GM12878 (cell line): Measurements from ENCODE around the gene DTWD2. TPM values are rescaled to one million over a fixed set of nuclear protein-coding genes. Genes with fewer than 3 reads are reported as not detected.
A peak's percentile ranks its signal among the peaks of the same experiment; 100 is the strongest.

Experiments
- ATAC-seq: fragments of 200-7000 bp; cut with Tn5 transposase; 3 replicates; pipeline ENCODE4 v1.9.1; 2020; ENCODE audit warnings: mild to moderate bottlenecking, moderate library complexity
- BruUV-seq: library from RNA; stranded (reverse); fragments of 400-500 nt; replicated peaks from 2 replicates; lab custom pipeline; 2021; lab: Mats Ljungman, UMichigan
- CTCF ChIA-PET: fragments of 300-600 bp; sonication (Branson Sonifier 250); formaldehyde crosslinking; extraction: SDS; loops from one replicate; lab custom pipeline; 2021; ENCODE audit warnings: inconsistent platforms; lab: Yijun Ruan, JAX
- POLR2A ChIA-PET: fragments of 350-600 bp; formaldehyde crosslinking; extraction: SDS; loops from one replicate; lab custom pipeline; 2021; ENCODE audit warnings: inconsistent platforms; lab: Charles Lee
- RAD21 ChIA-PET: fragments of 300-600 bp; sonication (Branson Sonifier 250); formaldehyde crosslinking; loops from one replicate; lab custom pipeline; 2023; ENCODE audit warnings: antibody characterized with exemption; ENCODE audit not compliant: unreplicated experiment; lab: Charles Lee
- SMC1A ChIA-PET: fragments of 300-600 bp; sonication (Branson Sonifier 250); formaldehyde crosslinking; loops from one replicate; lab custom pipeline; 2023; ENCODE audit not compliant: unreplicated experiment, uncharacterized antibody; lab: Charles Lee
- DNase-seq: peaks from one replicate; pipeline ENCODE4 v3.0.0-alpha.2; 2011; ENCODE audit warnings: low read depth, low spot score
- FAIRE-seq: peaks from 3 replicates; lab custom pipeline; 2011; peaks lifted over from hg19 to GRCh38; lab: Jason Lieb, UNC
- H2AFZ ChIP-seq: 2 replicates; pipeline ENCODE4 v1.6.0; 2011; ENCODE audit warnings: low read depth, low read length, control low read depth; ENCODE audit not compliant: control insufficient read depth
- H3K27ac ChIP-seq: 2 replicates; pipeline ENCODE4 v1.5.1; 2011; ENCODE audit warnings: control low read depth; ENCODE audit not compliant: control insufficient read depth, insufficient read depth
- H3K27me3 ChIP-seq, 2 experiments: replicated peaks in 1 of 2; 2 replicates each; pipeline versions ENCODE4 v1.6.0 to v1.6.1; 2011; ENCODE audit warnings: low read length in 1 of 2; ENCODE audit not compliant: control insufficient read depth in 2 of 2, insufficient read depth in 2 of 2
- H3K36me3 ChIP-seq, 2 experiments: 2 replicates each; pipeline ENCODE4 v1.5.1; 2011; ENCODE audit warnings: low read length in 1 of 2; ENCODE audit not compliant: control insufficient read depth in 2 of 2, insufficient read depth in 2 of 2
- H3K4me1 ChIP-seq: 2 replicates; pipeline ENCODE4 v1.6.1; 2011; ENCODE audit warnings: mild to moderate bottlenecking, low read length, moderate library complexity, mixed read lengths; ENCODE audit not compliant: control insufficient read depth, insufficient read depth
- H3K4me2 ChIP-seq: 2 replicates; pipeline ENCODE4 v1.6.0; 2011; ENCODE audit warnings: control low read depth; ENCODE audit not compliant: control insufficient read depth, insufficient read depth
- H3K4me3 ChIP-seq: fragments of 200-600 bp; sonication (generic); 2 replicates; pipeline ENCODE4 v1.5.1; 2016
- H3K79me2 ChIP-seq: 2 replicates; pipeline ENCODE4 v1.6.0; 2011; ENCODE audit warnings: low read length; ENCODE audit not compliant: control insufficient read depth, insufficient read depth
- H3K9ac ChIP-seq: 2 replicates; pipeline ENCODE4 v1.8.0; 2011; ENCODE audit warnings: low read length, control low read depth, mixed read lengths; ENCODE audit not compliant: control insufficient read depth, insufficient read depth
- H3K9me3 ChIP-seq: replicated peaks from 3 replicates; pipeline ENCODE4 v1.5.1; 2011; ENCODE audit warnings: mild to moderate bottlenecking, low read length; ENCODE audit not compliant: control insufficient read depth, insufficient read depth
- H4K20me1 ChIP-seq: 2 replicates; pipeline ENCODE4 v1.6.0; 2011; ENCODE audit not compliant: control insufficient read depth, insufficient read depth
- BHLHE40 ChIP-seq, 2 experiments: fragments of 450-650 bp in 1 of 2; IDR thresholded peaks; 2 replicates each; pipeline ENCODE4 v1.6.1; 2011 to 2017; ENCODE audit warnings: low read depth in 2 of 2, borderline replicate concordance in 1 of 2, improper control_type of control experiment in 1 of 2, low read length in 1 of 2, mild to moderate bottlenecking in 1 of 2
- EGR1 ChIP-seq, 2 experiments: IDR thresholded peaks; 1 replicate in 1 of 2; 2 replicates in 1 of 2; pipeline ENCODE4 v1.6.1; 2011 to 2012; ENCODE audit warnings: low read depth in 2 of 2, low read length in 2 of 2, borderline replicate concordance in 1 of 2, mild to moderate bottlenecking in 1 of 2, moderate library complexity in 1 of 2
- ESRRA ChIP-seq: IDR thresholded peaks from 2 replicates; pipeline ENCODE4 v1.6.1; 2012; ENCODE audit warnings: mild to moderate bottlenecking, low read length, improper control_type of control experiment
- FOS ChIP-seq: IDR thresholded peaks from 3 replicates; pipeline ENCODE4 v1.6.1; 2011; ENCODE audit warnings: borderline replicate concordance; ENCODE audit not compliant: insufficient read length; ENCODE audit errors: extremely low read depth
- GATAD2B ChIP-seq: fragments of 450-650 bp; conservative IDR thresholded peaks from 2 replicates; pipeline ENCODE4 v1.6.1; 2017; ENCODE audit warnings: low read depth, mild to moderate bottlenecking, moderate library complexity
- KDM1A ChIP-seq: fragments of 200-600 bp; sonication (generic); IDR thresholded peaks from 2 replicates; pipeline ENCODE4 v1.6.1; 2016; ENCODE audit warnings: borderline replicate concordance
- MTA2 ChIP-seq: fragments of 450-650 bp; IDR thresholded peaks from 2 replicates; pipeline ENCODE4 v1.6.1; 2016; ENCODE audit warnings: low read depth, mild to moderate bottlenecking, moderate library complexity
- NBN ChIP-seq: fragments of 450-650 bp; IDR thresholded peaks from 2 replicates; pipeline ENCODE4 v1.6.1; 2016
- NFIC ChIP-seq: IDR thresholded peaks from 2 replicates; pipeline ENCODE4 v1.6.1; 2012; ENCODE audit warnings: low read depth, mild to moderate bottlenecking, inconsistent platforms, low read length, moderate library complexity
- PAX8 ChIP-seq: fragments of 450-650 bp; IDR thresholded peaks from 2 replicates; pipeline ENCODE4 v1.6.1; 2017; ENCODE audit warnings: mild to moderate bottlenecking, moderate library complexity
- POLR2AphosphoS2 ChIP-seq: IDR thresholded peaks from 2 replicates; pipeline ENCODE4 v1.6.1; 2011; ENCODE audit warnings: low read depth, mild to moderate bottlenecking, low read length, improper control_type of control experiment, moderate library complexity
- RAD21 ChIP-seq: IDR thresholded peaks from 2 replicates; pipeline ENCODE4 v1.6.1; 2011; ENCODE audit warnings: mild to moderate bottlenecking, low read depth, low read length, moderate library complexity; ENCODE audit not compliant: insufficient read depth
- SMC3 ChIP-seq: IDR thresholded peaks from 2 replicates; pipeline ENCODE4 v1.6.1; 2011; ENCODE audit warnings: low read length, improper control_type of control experiment, borderline replicate concordance
- SUZ12 ChIP-seq: fragments of 200-600 bp; sonication (generic); IDR thresholded peaks from one replicate; pipeline ENCODE4 v1.6.1; 2018; ENCODE audit warnings: antibody characterized with exemption, mild to moderate bottlenecking; ENCODE audit not compliant: unreplicated experiment
- YY1 ChIP-seq: IDR thresholded peaks from 2 replicates; pipeline ENCODE4 v1.6.1; 2011; ENCODE audit warnings: low read depth, mild to moderate bottlenecking, low read length
- ZNF622 ChIP-seq: fragments of 450-650 bp; IDR thresholded peaks from 2 replicates; pipeline ENCODE4 v1.6.1; 2017; ENCODE audit warnings: mild to moderate bottlenecking, inconsistent platforms
- WGBS: methylation state at CpG from one replicate; pipeline ENCODE4 v1.1.6; 2016; ENCODE audit warnings: low lambda C conversion rate; ENCODE audit not compliant: insufficient replicate concordance, insufficient coverage; ENCODE audit errors: missing lambda C conversion rate; 5-methylcytosine and 5-hydroxymethylcytosine counted together
- in situ Hi-C: fragments of 300-500 bp; cut with MboI; formaldehyde crosslinking; loops from 9 replicates; pipeline ENCODE4 v1.14.3; 2018; ENCODE audit warnings: mixed read lengths
- intact Hi-C: fragments of 100-400 bp; cut with micrococcal nuclease; formaldehyde crosslinking; loops from one replicate; pipeline ENCODE4 v1.14.2; 2022; ENCODE audit not compliant: unreplicated experiment
- polyA plus RNA-seq, 11 experiments: library from polyadenylated mRNA; depleted of rRNA in 4 of 11; unstranded in 6 of 11; stranded (reverse) in 5 of 11; fragments of >200 nt; fragmentation: Nextera tagmentation in 4 of 11; fragmentation: Illumina TruSeq in 1 of 11; extraction: Ambion mirVana in 4 of 11; extraction: Trizol in 1 of 11; gene quantifications; 1 replicate in 1 of 11; 2 replicates in 10 of 11; pipeline versions ENCODE4 v1.2.1 to v1.2.3, GENCODE V29; 2011 to 2016; ENCODE audit warnings: inconsistent platforms in 2 of 11, missing spikeins in 2 of 11, low read depth in 1 of 11
- total RNA-seq, 4 experiments: library from RNA; depleted of rRNA in 3 of 4; stranded (reverse); fragments of >200 nt in 3 of 4; fragmentation: Illumina TruSeq in 1 of 4; extraction: Trizol in 1 of 4; gene quantifications; 2 replicates each; pipeline versions ENCODE4 v1.2.1 to v1.2.3, GENCODE V29; 2013 to 2021
- TF ChIP-seq, protein P1 (sequence below): IDR thresholded peaks from 2 replicates; pipeline ENCODE4 v1.6.1; 2012; ENCODE audit warnings: low read depth, low read length, improper control_type of control experiment
- TF ChIP-seq, protein P2 (sequence below): IDR thresholded peaks from 2 replicates; pipeline ENCODE4 v1.6.1; 2012; ENCODE audit warnings: low read depth, low read length, improper control_type of control experiment
- TF ChIP-seq, protein P3 (sequence below), 3 experiments: IDR thresholded peaks in 2 of 3; conservative IDR thresholded peaks in 1 of 3; 2 replicates each; pipeline ENCODE4 v1.5.1; 2011; ENCODE audit warnings: low read depth in 3 of 3, low read length in 3 of 3, mild to moderate bottlenecking in 3 of 3, control low read depth in 2 of 3, moderate library complexity in 2 of 3, inconsistent platforms in 1 of 3, mixed read lengths in 1 of 3; ENCODE audit not compliant: control insufficient read depth in 2 of 3, insufficient read depth in 1 of 3; ENCODE audit errors: extremely low read depth in 1 of 3

The DTWD2 gene
- total and polyA plus RNA-seq, 10 of the 15 experiments (the other 5 are each of a cell fraction or from before 2014, with no cell fraction given), result 0.93 to 8.4 (median 5.1) TPM

- CTCF ChIA-PET, result interaction anchor here (1.0 to 3.4 kb wide), 11 partner anchors 10 to 501 kb away, joined by 3 to 25 read pairs (median 5); partner anchors contain the start of gene DTWD2
- POLR2A ChIA-PET, result no interaction called here
- TF ChIP-seq FOS, result no peak
- TF ChIP-seq GATAD2B, result no peak
- no peak for TF ChIP-seq ZNF622
- TF ChIP-seq PAX8, result no peak
- TF ChIP-seq BHLHE40 (IDR thresholded peaks at IDR 0.05; ENCODE audit: borderline replicate concordance in 1 of 2, low read depth in 2 of 2, low read length in 1 of 2), result no peak
- TF ChIP-seq ESRRA, result no peak
- no peak for TF ChIP-seq SUZ12
- TF ChIP-seq KDM1A, result no peak
- peak; percentile 45; the same call in 1 of the 2 replicates for TF ChIP-seq SMC3
- TF ChIP-seq POLR2AphosphoS2, result no peak
- TF ChIP-seq YY1, result no peak
- TF ChIP-seq, protein P1, sequence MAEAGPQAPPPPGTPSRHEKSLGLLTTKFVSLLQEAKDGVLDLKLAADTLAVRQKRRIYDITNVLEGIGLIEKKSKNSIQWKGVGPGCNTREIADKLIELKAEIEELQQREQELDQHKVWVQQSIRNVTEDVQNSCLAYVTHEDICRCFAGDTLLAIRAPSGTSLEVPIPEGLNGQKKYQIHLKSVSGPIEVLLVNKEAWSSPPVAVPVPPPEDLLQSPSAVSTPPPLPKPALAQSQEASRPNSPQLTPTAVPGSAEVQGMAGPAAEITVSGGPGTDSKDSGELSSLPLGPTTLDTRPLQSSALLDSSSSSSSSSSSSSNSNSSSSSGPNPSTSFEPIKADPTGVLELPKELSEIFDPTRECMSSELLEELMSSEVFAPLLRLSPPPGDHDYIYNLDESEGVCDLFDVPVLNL, result no peak
- TF ChIP-seq, protein P2, sequence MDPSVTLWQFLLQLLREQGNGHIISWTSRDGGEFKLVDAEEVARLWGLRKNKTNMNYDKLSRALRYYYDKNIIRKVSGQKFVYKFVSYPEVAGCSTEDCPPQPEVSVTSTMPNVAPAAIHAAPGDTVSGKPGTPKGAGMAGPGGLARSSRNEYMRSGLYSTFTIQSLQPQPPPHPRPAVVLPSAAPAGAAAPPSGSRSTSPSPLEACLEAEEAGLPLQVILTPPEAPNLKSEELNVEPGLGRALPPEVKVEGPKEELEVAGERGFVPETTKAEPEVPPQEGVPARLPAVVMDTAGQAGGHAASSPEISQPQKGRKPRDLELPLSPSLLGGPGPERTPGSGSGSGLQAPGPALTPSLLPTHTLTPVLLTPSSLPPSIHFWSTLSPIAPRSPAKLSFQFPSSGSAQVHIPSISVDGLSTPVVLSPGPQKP, result no peak
- TF ChIP-seq EGR1 (IDR thresholded peaks at IDR 0.05; ENCODE audit: borderline replicate concordance in 1 of 2, low read depth in 2 of 2, low read length in 2 of 2), result no peak
- TF ChIP-seq, protein P3, sequence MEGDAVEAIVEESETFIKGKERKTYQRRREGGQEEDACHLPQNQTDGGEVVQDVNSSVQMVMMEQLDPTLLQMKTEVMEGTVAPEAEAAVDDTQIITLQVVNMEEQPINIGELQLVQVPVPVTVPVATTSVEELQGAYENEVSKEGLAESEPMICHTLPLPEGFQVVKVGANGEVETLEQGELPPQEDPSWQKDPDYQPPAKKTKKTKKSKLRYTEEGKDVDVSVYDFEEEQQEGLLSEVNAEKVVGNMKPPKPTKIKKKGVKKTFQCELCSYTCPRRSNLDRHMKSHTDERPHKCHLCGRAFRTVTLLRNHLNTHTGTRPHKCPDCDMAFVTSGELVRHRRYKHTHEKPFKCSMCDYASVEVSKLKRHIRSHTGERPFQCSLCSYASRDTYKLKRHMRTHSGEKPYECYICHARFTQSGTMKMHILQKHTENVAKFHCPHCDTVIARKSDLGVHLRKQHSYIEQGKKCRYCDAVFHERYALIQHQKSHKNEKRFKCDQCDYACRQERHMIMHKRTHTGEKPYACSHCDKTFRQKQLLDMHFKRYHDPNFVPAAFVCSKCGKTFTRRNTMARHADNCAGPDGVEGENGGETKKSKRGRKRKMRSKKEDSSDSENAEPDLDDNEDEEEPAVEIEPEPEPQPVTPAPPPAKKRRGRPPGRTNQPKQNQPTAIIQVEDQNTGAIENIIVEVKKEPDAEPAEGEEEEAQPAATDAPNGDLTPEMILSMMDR (IDR thresholded peaks at IDR 0.05 in 2 of 3, conservative IDR thresholded peaks at IDR 0.05 in 1 of 3; ENCODE audit: control insufficient read depth in 2 of 3, extremely low read depth in 1 of 3, insufficient read depth in 1 of 3, low read depth in 3 of 3, low read length in 3 of 3), result peak in 2 of 3 experiments; percentile 31 to 46; a peak in 2 of 6 replicates
- TF ChIP-seq RAD21, result peak; percentile 56
- no peak for TF ChIP-seq MTA2
- no peak for TF ChIP-seq NBN
- TF ChIP-seq NFIC, result no peak
These were observed 31.6 kb downstream of the DTWD2 start for GRCh38 chr5:118956727-118957126.

More at GRCh38 chr5:118956727-118957126, 31.6 kb downstream of the DTWD2 start:
- ATAC-seq (no peak), DNase-seq (no peak), FAIRE-seq (peak; percentile 56)
- H2AFZ ChIP-seq, result no peak overlapping the region
- H3K4me2 ChIP-seq, result no peak overlapping the region
- H4K20me1 ChIP-seq, result no peaks in the 10 kb centered on the region
- no peaks in the 10 kb centered on the region for H3K4me1 ChIP-seq
- no peak overlapping the region for H3K27ac ChIP-seq
- no peak overlapping the region for H3K4me3 ChIP-seq
- H3K36me3 ChIP-seq, result no peaks in the 10 kb centered on the region
- no peaks in the 10 kb centered on the region for H3K9me3 ChIP-seq
- RAD21 ChIA-PET, result interaction anchor here (1.2 to 1.7 kb wide), 2 partner anchors 165 to 456 kb away, joined by 3 to 4 read pairs; no protein-coding TSS in a partner anchor
- in situ Hi-C loops, result no loop called here
- BruUV-seq, result no TSS peak
- SMC1A ChIA-PET, result interaction anchor here (0.5 to 2.5 kb wide), 6 partner anchors 10 to 478 kb away, joined by 3 to 13 read pairs (median 4); no protein-coding TSS in a partner anchor
- H3K79me2 ChIP-seq, result no peaks in the 10 kb centered on the region
- no peaks in the 10 kb centered on the region for H3K27me3 ChIP-seq
- WGBS, result 2% methylated on average over 2 of the region's 2 CpGs
- H3K9ac ChIP-seq, result no peak overlapping the region
- intact Hi-C loops, result loop anchor here (5.0 to 10.0 kb wide), 3 partner anchors 164 to 1499 kb away; no protein-coding TSS in a partner anchor
